Stimulated activated CD4-positive, alpha-beta T cell treated with anti-CD3 and anti-CD28 coated beads, Interleukin-4, amount 100 ng/mL, for 24 hours (primary cell): ENCODE results near the gene PLA2G15.

Experiments
- DNase-seq: peaks from one replicate; pipeline ENCODE4 v3.0.0-alpha.2; 2020

Gene PLA2G15

DNA sequence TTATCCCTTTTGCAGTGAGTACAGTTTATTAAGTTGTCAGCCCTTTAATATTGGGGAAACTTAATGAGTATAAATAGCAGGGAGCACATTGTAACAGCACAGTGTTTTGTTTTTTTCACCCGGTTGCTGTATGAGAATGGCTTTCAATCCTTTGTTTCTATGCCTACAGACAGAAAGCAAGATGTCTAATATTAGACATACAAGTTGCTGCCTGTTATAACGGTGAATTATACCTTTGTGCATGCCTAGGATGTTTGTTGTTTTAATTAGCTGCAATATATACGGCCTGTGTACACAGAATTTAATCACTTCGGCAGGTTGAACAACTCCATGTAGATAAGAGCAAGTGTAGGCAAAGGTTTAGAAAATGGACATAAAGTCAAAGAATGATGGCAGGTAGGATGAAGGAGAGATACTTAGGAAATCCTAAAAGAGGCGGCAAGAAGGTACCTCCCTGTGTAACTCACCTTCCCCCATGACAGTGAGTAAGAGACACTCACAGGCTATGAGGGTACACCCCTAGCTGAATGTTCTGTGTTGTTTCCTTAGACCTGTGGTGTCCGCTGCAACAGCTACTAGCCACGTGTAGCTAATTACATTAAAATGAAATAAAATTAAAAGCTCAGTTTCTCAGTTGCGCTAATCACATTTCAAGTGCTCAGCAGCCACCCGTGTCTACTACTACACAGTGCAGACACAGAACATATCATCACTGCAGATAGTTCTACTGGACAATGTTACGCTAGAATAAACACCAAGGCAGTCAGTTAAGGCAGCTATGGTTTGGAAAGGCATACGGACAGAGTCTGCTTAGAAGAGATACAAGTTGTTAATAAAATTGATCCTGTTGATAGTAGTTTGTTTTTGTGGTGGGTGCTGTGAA lies 54.6 kb downstream of the PLA2G15 start:
- DNase-seq = no peak

DNA sequence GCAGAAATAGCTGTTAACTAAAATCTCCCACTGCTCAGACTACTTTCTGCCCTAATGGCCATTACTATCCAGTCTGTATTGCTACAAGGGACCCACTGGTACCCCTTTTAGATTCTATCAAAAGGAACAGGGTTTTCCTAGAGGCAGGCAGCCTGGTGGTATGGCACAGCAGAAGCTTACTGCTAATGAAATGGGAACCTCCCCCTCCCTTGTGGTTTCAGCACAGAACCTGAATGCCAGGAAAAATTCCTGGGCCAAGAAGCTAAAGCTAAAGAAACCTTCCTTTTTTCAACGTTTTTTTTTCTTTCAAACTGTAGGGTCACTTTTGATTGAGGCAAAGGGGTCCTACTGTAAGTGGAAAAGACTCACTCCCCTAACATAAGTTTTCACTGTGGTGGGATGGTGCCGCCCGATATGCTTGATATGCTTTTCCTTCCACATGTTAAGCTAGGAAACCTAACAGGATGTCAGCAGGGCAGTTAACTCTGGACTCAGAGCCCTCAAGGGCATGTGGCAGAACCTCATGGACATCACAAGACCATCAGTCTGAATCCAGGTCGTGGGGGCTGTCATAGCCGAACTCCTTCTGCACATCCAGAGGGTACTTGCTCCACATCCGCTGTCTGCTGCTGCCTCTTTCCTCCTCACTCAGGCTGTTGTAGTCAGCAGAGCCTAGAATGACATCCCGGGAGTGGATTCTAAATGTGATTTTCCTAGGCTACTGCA lies 55.7 kb downstream of the PLA2G15 start:
- DNase-seq = no peak

DNA sequence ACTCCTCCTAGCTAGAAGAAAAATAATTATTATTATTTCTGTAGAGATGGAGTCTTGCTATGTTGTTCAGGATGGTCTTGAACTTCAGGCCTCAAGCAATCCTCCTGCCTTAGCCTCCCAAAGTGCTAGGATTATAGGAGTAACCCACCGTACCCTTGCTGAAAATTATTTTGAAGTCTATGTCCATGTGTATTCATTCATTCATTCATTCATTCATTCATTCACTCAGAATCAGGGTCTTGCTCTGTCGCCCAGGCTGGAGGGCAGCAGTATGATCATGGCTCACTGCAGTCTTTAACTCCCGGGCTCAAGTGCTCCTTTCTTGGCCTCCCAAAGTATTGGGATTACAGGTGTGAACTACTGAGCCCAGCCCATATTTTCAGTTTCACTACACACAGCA lies 61.5 kb downstream of the PLA2G15 start:
- no peak for DNase-seq

DNA sequence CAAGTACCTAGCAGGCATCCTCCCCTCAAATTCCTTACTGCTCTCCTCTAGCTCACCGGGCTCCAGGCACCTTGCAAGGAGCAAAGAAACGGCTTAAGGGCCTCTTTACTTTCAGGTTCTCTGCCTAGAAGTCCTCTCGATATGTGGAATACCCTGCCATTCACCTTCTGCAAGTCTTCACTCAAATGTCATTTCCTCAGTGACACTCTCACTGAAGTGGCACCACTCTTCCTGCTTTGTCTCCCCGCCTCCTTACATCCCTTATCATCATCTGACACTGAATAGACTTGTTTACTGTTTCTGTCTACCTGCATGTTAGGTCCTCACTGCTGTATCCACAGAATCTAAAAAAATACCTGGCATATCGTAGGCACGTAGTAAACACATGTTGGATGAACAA lies 64.6 kb downstream of the PLA2G15 start:
- no peak for DNase-seq

DNA sequence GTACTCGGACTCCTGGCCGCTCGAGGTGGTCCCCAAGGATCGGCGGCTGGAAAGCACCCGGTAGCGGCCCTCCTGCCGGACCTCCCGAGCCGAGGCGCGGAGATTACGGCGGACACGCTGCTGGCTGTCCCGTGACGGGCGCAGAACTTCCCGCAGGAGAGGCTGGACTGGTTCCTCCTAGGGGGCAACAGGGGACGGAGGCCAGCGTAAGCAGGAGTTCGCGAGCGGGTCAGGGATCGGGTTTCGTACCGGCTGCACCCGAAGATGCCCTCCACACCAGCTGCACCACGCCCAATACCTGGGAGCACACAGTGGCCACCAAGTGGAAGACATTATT lies 65.2 kb downstream of the PLA2G15 start:
- DNase-seq = no peak
